D721Med (cell line): Measurements from ENCODE around the gene HELZ.
"Not testable (repeated sequence)": the region's sequence is repeated elsewhere in the genome, so short reads cannot be mapped to it uniquely, and the experiment has no call there.

ENCODE experiments used
- DNase-seq: peaks from one replicate; pipeline ENCODE4 v3.0.0; 2011; ENCODE audit warnings: low spot score; ENCODE audit not compliant: insufficient read length
- FAIRE-seq: peaks from 2 replicates; lab custom pipeline; 2011; peaks lifted over from hg19 to GRCh38; lab: Jason Lieb, UNC
- TF ChIP-seq, protein P1 (sequence below): IDR thresholded peaks from 2 replicates; pipeline ENCODE4 v1.5.1; 2012; ENCODE audit warnings: mild to moderate bottlenecking, control low read depth; ENCODE audit not compliant: insufficient read depth; ENCODE audit errors: missing control alignments

The HELZ gene

DNA sequence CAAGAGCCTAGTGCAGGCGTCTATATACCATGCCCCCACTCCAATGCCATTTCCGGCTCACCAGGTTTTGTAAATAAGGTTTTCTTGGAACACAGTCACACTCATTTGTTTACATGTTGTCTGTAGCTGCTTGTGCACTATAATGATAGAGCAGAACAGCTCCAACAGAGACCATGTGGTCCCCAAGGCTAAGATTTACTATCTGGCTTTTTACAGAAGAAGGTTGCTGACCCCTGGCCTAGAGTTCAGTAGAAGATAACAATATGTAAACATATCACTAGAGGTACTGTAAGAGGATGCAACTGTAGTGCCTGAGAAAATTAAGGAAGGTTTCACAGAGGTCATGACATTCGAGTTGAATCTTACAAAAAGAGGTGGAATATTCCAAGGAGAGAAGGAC lies 134.4 kb downstream of the HELZ start:
- DNase-seq (no peak), FAIRE-seq (no peak)
- TF ChIP-seq, protein P1, sequence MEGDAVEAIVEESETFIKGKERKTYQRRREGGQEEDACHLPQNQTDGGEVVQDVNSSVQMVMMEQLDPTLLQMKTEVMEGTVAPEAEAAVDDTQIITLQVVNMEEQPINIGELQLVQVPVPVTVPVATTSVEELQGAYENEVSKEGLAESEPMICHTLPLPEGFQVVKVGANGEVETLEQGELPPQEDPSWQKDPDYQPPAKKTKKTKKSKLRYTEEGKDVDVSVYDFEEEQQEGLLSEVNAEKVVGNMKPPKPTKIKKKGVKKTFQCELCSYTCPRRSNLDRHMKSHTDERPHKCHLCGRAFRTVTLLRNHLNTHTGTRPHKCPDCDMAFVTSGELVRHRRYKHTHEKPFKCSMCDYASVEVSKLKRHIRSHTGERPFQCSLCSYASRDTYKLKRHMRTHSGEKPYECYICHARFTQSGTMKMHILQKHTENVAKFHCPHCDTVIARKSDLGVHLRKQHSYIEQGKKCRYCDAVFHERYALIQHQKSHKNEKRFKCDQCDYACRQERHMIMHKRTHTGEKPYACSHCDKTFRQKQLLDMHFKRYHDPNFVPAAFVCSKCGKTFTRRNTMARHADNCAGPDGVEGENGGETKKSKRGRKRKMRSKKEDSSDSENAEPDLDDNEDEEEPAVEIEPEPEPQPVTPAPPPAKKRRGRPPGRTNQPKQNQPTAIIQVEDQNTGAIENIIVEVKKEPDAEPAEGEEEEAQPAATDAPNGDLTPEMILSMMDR = no peak

DNA sequence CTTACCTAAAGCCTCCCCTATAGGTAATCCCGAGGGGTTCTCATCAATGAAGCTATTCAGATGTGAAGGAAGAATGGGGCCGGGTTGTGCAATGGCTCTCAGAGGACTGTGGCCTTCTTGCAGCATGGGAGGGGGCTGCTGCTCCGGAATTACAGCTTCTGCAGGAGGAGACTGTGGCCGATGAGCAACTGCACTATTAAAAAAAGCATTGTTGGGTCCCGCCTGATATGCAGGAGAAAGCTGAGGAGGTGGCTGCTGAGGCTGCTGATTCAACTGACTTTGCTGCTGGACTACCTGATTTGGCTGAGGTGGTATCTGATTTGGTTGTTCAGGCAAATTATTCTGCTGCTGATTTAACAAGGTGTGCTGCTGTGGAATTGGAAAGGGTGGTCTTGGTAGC lies 135.9 kb downstream of the HELZ start:
- TF ChIP-seq, protein P1 = no peak

DNA sequence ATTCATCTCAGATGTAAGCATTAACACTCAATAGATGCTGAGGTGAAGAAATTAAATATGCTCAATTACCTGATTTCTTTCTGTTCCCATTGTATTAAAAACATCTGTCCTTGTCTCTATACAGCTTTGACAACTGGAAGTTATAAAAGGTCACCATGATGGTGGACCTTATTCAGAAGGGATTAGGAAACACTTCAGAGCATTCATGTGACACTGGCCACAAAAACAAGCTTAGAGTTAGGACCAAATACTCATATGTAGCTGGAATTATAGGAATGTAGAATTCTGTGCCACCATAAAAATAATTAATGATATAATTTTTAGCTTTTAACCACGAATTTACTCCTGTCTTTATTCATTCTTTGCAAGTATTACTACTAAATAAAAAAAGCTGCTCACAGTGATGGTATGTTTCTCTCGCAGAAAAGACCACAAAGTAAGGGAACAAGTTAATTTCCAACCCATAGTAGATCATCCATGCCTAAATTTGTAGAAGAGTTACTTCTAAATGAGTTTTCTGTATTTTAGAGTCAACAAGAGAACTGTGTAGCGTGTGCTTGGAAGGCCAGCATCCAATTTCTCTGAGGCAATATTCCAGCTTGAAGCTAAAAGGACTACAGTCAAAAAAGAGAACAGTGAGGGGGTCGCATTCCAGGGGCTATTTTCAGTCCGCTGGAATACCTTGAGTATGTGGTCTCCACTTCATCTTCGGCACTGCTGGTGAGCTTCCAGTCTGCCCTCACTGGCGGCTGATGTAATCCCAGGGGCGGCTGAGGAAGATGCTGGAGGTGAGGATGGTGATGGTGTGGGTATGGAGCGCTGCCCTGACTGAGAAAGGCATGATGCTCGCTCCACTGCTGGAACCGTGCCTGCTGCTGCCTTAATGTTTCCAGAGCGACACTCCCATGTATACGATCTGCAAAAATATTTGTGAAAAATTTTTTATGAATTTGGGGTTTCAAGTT lies 136.9 kb downstream of the HELZ start:
- TF ChIP-seq, protein P1 = no peak
- FAIRE-seq (no peak), DNase-seq (no peak)

More for the DNA sequence above, 135.9 kb downstream of the HELZ start:
- DNase-seq = no peak
- no peak for FAIRE-seq

DNA sequence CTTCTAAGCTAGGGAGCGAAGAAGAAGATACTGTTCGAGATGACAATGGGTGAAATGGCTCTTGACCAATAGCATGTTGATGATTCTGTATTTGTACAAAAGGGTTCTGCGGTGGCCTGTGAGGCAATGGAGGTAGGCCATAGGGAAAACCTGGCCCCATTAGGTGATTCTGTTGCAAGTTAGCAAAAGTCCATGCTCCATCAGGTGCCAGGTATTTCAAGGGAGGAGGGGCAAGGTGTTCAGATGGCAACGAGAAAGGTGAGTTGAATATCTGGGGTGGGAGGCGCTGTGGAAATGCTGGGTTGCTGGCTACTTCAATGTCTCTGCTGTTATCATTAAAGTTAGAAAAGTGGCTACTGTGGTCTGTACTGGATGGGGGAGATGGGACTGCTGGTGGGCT lies 137.8 kb downstream of the HELZ start:
- FAIRE-seq (no peak), DNase-seq (no peak)
- TF ChIP-seq, protein P1 = no peak

DNA sequence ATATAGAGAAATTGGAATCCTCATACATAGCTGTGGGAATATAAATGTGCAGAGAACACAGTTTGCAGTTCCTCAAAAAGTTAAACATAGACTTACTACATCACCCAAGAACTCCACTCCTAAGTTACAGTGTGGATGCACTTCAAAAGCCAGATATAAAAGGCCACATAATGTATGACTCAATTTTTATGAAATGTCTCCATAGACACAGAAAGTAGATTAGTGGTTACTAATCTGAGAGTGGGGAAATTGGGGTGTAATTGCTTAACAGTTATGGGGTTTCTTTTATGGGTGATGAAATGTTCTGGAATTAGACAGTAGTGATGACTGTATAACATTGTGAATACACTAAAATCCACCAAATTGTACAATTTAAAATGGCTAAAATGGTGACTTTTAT lies 139.8 kb downstream of the HELZ start:
- DNase-seq (no peak), FAIRE-seq (no peak)
- TF ChIP-seq, protein P1 = no peak

DNA sequence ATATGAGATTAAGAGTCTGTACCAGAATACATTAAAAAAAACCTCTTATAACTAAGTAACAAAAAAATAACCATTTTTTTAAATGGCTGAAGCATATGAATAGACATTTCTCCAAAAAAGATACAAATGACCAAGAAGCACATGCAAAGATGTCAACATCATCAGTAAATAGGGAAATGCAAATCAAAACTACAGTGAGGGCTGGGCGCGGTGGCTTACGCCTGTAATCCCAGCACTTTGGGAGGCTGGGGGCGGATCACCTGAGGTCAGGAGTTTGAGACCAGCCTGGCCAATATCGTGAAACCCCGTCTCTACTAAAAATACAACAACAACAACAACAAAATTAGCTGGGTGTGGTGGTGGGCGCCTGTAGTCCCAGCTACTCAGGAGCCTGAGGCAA lies 140.4 kb downstream of the HELZ start:
- not testable (repeated sequence) for FAIRE-seq, DNase-seq

DNA sequence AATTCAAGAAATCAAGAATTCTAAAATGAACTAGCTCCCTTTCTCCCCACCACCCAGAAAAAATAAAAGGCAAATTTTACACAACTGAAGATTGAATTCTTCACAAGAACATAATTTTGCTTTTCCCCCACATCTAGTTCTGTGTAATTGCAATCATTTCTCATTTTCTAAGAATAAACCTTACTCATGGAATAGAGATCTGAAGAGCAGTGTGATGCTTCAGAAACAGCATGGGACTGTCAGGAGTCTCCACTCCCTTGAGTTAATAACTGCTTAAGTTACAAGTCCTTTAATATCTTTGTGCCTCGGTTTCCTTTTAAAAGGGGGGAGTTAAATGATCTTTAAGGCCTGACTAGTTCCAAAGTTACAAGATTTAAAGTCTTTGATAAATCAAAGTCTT lies 147.0 kb downstream of the HELZ start:
- TF ChIP-seq, protein P1 = no peak
- no peak for FAIRE-seq
- no peak for DNase-seq
